Tibial nerve (tissue), 4 donors: ENCODE results near the gene RANBP3.

Experiments
- EP300 ChIP-seq, 2 donors: sonication (generic); formaldehyde crosslinking; IDR thresholded peaks; one replicate each; pipeline ENCODE4 v1.6.1; 2017; ENCODE audit warnings: antibody characterized with exemption in 2 of 2, mild to moderate bottlenecking in 1 of 2
- POLR2A ChIP-seq, 2 donors: fragments of 450-650 bp; IDR thresholded peaks; one replicate each; pipeline ENCODE4 v1.6.1; 2017; ENCODE audit warnings: antibody characterized with exemption in 2 of 2, mild to moderate bottlenecking in 2 of 2, moderate library complexity in 2 of 2
- TF ChIP-seq, protein P1 (sequence below), 5 experiments: fragments of 200-600 bp in 3 of 5; fragments of 450-650 bp in 2 of 5; sonication (generic) in 3 of 5; IDR thresholded peaks; one replicate each; pipeline ENCODE4 v1.5.1; 2016 to 2019; ENCODE audit warnings: antibody characterized with exemption in 5 of 5, mild to moderate bottlenecking in 3 of 5, moderate library complexity in 2 of 5

DNA sequence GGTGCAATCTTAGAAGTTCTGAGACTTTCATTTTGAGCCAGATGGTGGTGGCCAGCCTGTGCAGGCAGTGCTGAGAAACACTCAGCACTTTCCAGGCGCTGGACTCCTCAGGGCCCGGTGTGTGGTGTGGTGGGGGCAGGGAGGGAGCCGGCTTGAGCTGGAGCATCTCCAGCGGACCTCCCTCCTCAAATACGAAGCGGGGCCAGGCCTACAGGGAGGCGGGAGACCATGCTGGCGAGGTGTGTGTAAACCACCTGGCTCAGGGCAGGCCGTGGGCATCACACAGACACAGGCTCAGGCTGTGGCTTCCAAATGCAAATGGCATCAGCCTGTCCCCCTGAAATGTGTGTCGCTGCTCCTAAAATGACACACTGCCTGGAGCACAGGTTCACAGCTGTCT, 33.3 kb upstream of the RANBP3 start:
- TF ChIP-seq, protein P1, sequence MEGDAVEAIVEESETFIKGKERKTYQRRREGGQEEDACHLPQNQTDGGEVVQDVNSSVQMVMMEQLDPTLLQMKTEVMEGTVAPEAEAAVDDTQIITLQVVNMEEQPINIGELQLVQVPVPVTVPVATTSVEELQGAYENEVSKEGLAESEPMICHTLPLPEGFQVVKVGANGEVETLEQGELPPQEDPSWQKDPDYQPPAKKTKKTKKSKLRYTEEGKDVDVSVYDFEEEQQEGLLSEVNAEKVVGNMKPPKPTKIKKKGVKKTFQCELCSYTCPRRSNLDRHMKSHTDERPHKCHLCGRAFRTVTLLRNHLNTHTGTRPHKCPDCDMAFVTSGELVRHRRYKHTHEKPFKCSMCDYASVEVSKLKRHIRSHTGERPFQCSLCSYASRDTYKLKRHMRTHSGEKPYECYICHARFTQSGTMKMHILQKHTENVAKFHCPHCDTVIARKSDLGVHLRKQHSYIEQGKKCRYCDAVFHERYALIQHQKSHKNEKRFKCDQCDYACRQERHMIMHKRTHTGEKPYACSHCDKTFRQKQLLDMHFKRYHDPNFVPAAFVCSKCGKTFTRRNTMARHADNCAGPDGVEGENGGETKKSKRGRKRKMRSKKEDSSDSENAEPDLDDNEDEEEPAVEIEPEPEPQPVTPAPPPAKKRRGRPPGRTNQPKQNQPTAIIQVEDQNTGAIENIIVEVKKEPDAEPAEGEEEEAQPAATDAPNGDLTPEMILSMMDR (IDR thresholded peaks at IDR 0.05), result no peak
- TF ChIP-seq POLR2A (IDR thresholded peaks at IDR 0.05), result no peak
- no peak for TF ChIP-seq EP300 (IDR thresholded peaks at IDR 0.05)
